B cell (primary cell): ENCODE results near the gene TMCC3. TPM values are rescaled to one million over a fixed set of nuclear protein-coding genes. Genes with fewer than 3 reads are reported as not detected.

Experiments
- ATAC-seq: fragments of 200-7000 bp; cut with Tn5 transposase; one replicate; pipeline ENCODE4 v1.10.0; 2021; ENCODE audit warnings: low read depth, mild to moderate bottlenecking, moderate number of reproducible peaks, moderate library complexity
- CTCF ChIA-PET: fragments of 350-600 bp; sonication (Branson Sonifier 250); formaldehyde crosslinking; loops from one replicate; lab custom pipeline; 2021; ENCODE audit warnings: antibody characterized with exemption, inconsistent platforms; lab: Charles Lee
- POLR2A ChIA-PET: fragments of 350-600 bp; sonication (Branson Sonifier 250); formaldehyde crosslinking; loops from one replicate; lab custom pipeline; 2021; ENCODE audit warnings: antibody characterized with exemption; lab: Charles Lee
- DNase-seq: peaks from one replicate; pipeline ENCODE4 v3.0.0; 2013
- H2AFZ ChIP-seq: 2 replicates; pipeline ENCODE4 v1.6.1; 2012; ENCODE audit warnings: mild to moderate bottlenecking, low read depth, low read length; ENCODE audit not compliant: insufficient read depth, poor library complexity, severe bottlenecking
- H3K27ac ChIP-seq, 2 donors: 1 replicate in 1 of 2; 2 replicates in 1 of 2; pipeline ENCODE4 v1.5.1; 2012 to 2013; ENCODE audit warnings: low read length in 2 of 2, mild to moderate bottlenecking in 2 of 2, moderate library complexity in 1 of 2
- H3K27me3 ChIP-seq, 4 experiments: fragments of 200-600 bp in 1 of 4; sonication (generic) in 1 of 4; replicated peaks in 1 of 4; 1 replicate in 2 of 4; 2 replicates in 2 of 4; pipeline versions ENCODE4 v1.6.1 to v1.7.0; 2013 to 2016; ENCODE audit warnings: low read length in 3 of 4, mild to moderate bottlenecking in 2 of 4, mixed read lengths in 1 of 4, moderate library complexity in 1 of 4; ENCODE audit not compliant: insufficient read depth in 4 of 4, control insufficient read depth in 3 of 4; ENCODE audit errors: control extremely low read depth in 1 of 4
- H3K36me3 ChIP-seq, 2 experiments: replicated peaks in 1 of 2; 1 replicate in 1 of 2; 2 replicates in 1 of 2; pipeline versions ENCODE4 v1.6.1 to v1.7.1; 2013; ENCODE audit warnings: low read length in 1 of 2; ENCODE audit not compliant: insufficient read depth in 2 of 2, control insufficient read depth in 1 of 2; ENCODE audit errors: control extremely low read depth in 1 of 2, extremely low read depth in 1 of 2
- H3K4me1 ChIP-seq, 2 donors: fragments of 200-600 bp in 1 of 2; sonication (generic) in 1 of 2; 1 replicate in 1 of 2; 2 replicates in 1 of 2; pipeline versions ENCODE4 v1.5.1 to v1.6.1; 2013 to 2017; ENCODE audit warnings: low read length in 2 of 2; ENCODE audit not compliant: control insufficient read depth in 2 of 2, insufficient read depth in 2 of 2
- H3K4me2 ChIP-seq: replicated peaks from 2 replicates; pipeline ENCODE3; 2012; ENCODE audit warnings: mild to moderate bottlenecking, low read depth, low read length; ENCODE audit not compliant: poor library complexity, severe bottlenecking
- H3K4me3 ChIP-seq, 5 experiments: fragments of 200-600 bp in 1 of 5; sonication (generic) in 1 of 5; 1 replicate in 3 of 5; 2 replicates in 2 of 5; pipeline versions ENCODE4 v1.5.1 to v1.7.0; 2011 to 2016; ENCODE audit warnings: low read length in 4 of 5, mild to moderate bottlenecking in 4 of 5, low read depth in 2 of 5, control low read depth in 1 of 5, moderate library complexity in 1 of 5; ENCODE audit not compliant: insufficient read depth in 1 of 5; ENCODE audit errors: control extremely low read depth in 1 of 5, extremely low read depth in 1 of 5
- H3K79me2 ChIP-seq: fragments of 200-600 bp; sonication (generic); one replicate; pipeline ENCODE4 v1.6.0; 2016; ENCODE audit warnings: low read length; ENCODE audit not compliant: control insufficient read depth, insufficient read depth
- H3K9ac ChIP-seq: fragments of 200-600 bp; sonication (generic); 2 replicates; pipeline ENCODE4 v1.6.1; 2017; ENCODE audit warnings: mild to moderate bottlenecking, low read length, moderate library complexity
- H3K9me3 ChIP-seq, 3 donors: one replicate each; pipeline versions ENCODE4 v1.6.1 to v1.7.1; 2013; ENCODE audit warnings: low read length in 2 of 3; ENCODE audit not compliant: control insufficient read depth in 2 of 3, insufficient read depth in 1 of 3; ENCODE audit errors: control extremely low read depth in 1 of 3
- H4K20me1 ChIP-seq: 2 replicates; pipeline ENCODE4 v1.6.0; 2012; ENCODE audit warnings: mild to moderate bottlenecking, low read length; ENCODE audit not compliant: insufficient read depth, control insufficient read depth, poor library complexity, severe bottlenecking
- H3K27ac Mint-ChIP-seq: one replicate; pipeline ENCODE4 v1.8.0; 2021; ENCODE audit warnings: mixed read lengths
- H3K27me3 Mint-ChIP-seq: one replicate; pipeline ENCODE4 v1.8.0; 2021; ENCODE audit warnings: mixed read lengths
- H3K4me1 Mint-ChIP-seq: one replicate; pipeline ENCODE4 v1.8.0; 2021; ENCODE audit warnings: mixed read lengths
- H3K4me3 Mint-ChIP-seq: one replicate; pipeline ENCODE4 v1.8.0; 2021; ENCODE audit warnings: mixed read lengths
- H3K9me3 Mint-ChIP-seq: one replicate; pipeline ENCODE4 v1.8.0; 2022; ENCODE audit warnings: mixed read lengths; ENCODE audit not compliant: insufficient read depth
- CTCF ChIP-seq: fragments of 200-600 bp; IDR thresholded peaks from one replicate; pipeline ENCODE4 v1.8.0; 2022; ENCODE audit warnings: antibody characterized with exemption, mild to moderate bottlenecking
- EZH2 ChIP-seq: IDR thresholded peaks from 2 replicates; pipeline ENCODE4 v1.6.1; 2012; ENCODE audit warnings: borderline replicate concordance, low read depth, mild to moderate bottlenecking, moderate library complexity, low read length; ENCODE audit not compliant: insufficient read depth, poor library complexity, severe bottlenecking
- WGBS: methylation state at CpG from one replicate; pipeline ENCODE4 v1.1.5; 2013; ENCODE audit warnings: missing lambda C conversion rate; ENCODE audit not compliant: insufficient coverage; 5-methylcytosine and 5-hydroxymethylcytosine counted together
- intact Hi-C: fragments of 100-400 bp; cut with micrococcal nuclease; formaldehyde crosslinking; loops from one replicate; pipeline ENCODE4 v1.10.0; 2022
- polyA plus RNA-seq: library from polyadenylated mRNA; depleted of rRNA; stranded (reverse); fragments of >200 nt; gene quantifications from 2 replicates; pipeline ENCODE4 v1.2.3, GENCODE V29; 2012
- total RNA-seq, 2 donors: library from RNA; stranded (reverse); fragments of 120-200 nt in 1 of 2; gene quantifications; 1 replicate in 1 of 2; 2 replicates in 1 of 2; pipeline versions ENCODE4 v1.2.3 to v1.2.4, GENCODE V29; 2013 to 2022

TMCC3 gene
- total and polyA plus RNA-seq, 2 donors (not counting 1 experiment from before 2014, with no cell fraction given), result 4.5 to 8.8 TPM

- peaks cover 37 to 53% of the 10 kb centered on the region in 2 donors for H3K4me1 ChIP-seq
These were observed 28.0 kb upstream of the TMCC3 start for GRCh38 chr12:94678379-94678778.

More at GRCh38 chr12:94678379-94678778, 28.0 kb upstream of the TMCC3 start:
- Mint-ChIP-seq H3K4me3 (no peak overlapping the region), H3K9me3 (no peaks in the 10 kb centered on the region), H3K27ac (no peak overlapping the region), H3K4me1 (peaks cover 57% of the 10 kb centered on the region), H3K27me3 (no peaks in the 10 kb centered on the region)
- Histone ChIP-seq H3K27ac (no peak overlapping the region), H3K4me2 (no peak overlapping the region), H4K20me1 (no peaks in the 10 kb centered on the region), H3K27me3 (no peaks in the 10 kb centered on the region), H3K4me3 (no peak overlapping the region), H2AFZ (no peak overlapping the region), H3K9me3 (peaks cover 0 to 8% (median 0%) of the 10 kb centered on the region in 3 donors), H3K79me2 (peaks cover 15% of the 10 kb centered on the region), H3K9ac (no peak overlapping the region), H3K36me3 (no peaks in the 10 kb centered on the region)
- no peak for DNase-seq
- intact Hi-C loops, result loop anchor here (5.0 kb wide), 1 partner anchor 39 kb away; no protein-coding TSS in a partner anchor
- ChIA-PET POLR2A (interaction anchor here (0.6 to 1.1 kb wide), 2 partner anchors 14 to 40 kb away, joined by 3 to 4 read pairs; no protein-coding TSS in a partner anchor), CTCF (interaction anchor here (1.1 kb wide), 1 partner anchor 47 kb away, joined by 4 read pairs; no protein-coding TSS in a partner anchor)
- 56% methylated on average over 2 of the region's 9 CpGs for WGBS
- no peak for TF ChIP-seq CTCF
- TF ChIP-seq EZH2, result no peak
- no peak for ATAC-seq
